HG03565 (cell line): Measurements from ENCODE around the gene RNF183.
"Not testable (repeated sequence)": the region's sequence is repeated elsewhere in the genome, so short reads cannot be mapped to it uniquely, and the experiment has no call there.

Source experiments
- ATAC-seq: cut with Tn5 transposase; IDR thresholded peaks from one replicate; pipeline ENCODE4 v1.9.1; 2021; ENCODE audit warnings: mild to moderate bottlenecking, moderate library complexity; ENCODE audit not compliant: unreplicated experiment

The RNF183 gene

DNA sequence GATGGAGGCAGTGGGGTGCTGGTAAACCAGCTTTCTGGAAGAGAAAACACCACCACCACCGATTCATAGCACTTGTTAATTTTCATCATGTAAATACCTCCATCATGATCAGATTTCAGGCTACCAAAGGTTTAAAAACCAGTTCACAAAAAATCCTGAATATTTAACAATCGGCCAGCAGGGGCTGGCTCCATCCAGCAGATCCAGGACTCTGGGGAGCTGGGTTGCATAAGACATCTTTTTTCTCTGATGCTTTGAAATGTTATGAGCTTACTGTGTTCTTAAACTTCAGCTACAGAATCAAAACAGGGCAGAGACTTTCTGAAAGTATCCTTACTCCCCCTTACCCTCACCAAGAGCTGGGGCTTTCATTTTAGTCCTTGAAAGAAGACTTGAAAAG lies 14.6 kb upstream of the RNF183 start:
- ATAC-seq, result no peak

DNA sequence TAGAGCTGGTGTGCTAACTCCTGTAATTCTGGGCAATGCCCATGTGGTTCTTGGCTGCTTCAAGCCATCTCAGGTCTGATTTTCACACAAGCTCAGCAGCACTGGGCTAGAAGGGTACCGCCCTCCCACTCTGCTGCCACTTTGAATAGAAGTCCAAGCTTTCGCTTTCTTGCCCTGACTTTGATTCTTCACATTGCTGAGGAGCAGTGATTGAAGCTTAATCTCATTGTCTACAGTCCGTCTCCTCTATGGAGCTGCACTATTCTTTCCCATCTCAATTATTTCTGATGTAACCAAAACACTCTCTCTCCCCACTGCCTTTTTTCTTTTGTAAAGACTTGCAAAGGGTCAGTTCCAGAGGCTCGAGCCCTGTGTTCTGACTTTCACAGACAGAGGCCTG lies 12.9 kb upstream of the RNF183 start:
- ATAC-seq, result no peak

DNA sequence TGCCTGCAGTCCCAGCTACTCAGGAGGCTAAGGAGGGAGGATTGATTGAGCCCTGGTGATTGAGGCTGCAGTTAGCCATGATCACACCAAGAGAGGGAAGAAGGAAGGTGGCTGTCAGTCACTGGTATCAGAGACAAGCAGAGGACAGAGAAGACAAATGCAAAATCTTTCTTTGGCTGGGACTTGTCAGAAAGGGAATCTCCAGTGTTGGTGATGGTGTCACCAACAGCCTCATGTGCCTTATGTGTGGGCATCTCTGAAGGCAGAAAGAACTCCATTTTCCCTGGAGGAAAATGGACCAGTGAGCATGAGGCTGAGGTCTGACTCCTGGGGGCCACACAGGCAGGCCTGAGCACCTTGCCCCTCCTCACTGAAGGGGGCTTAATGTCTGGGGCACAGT lies 12.1 kb upstream of the RNF183 start:
- ATAC-seq, result no peak

DNA sequence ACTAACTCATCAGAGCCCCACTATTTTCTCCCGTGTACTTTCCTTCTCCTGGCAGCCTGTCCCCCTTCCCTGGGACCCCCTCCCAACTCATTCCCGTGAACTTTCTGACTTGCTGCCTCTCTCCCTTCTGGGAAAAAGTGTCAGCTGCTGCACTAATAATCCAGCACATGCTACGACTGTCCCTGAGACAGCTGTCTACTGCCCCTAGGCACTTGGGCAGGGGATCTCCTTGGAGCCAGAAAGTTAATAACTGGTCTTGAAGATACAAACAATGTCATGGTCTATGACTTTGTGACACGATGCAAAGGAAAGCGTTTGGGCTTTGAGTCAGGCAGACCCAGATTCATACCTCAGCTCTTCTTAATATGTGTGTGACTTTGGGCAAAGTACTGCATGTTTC lies 10.1 kb upstream of the RNF183 start:
- ATAC-seq, result no peak

DNA sequence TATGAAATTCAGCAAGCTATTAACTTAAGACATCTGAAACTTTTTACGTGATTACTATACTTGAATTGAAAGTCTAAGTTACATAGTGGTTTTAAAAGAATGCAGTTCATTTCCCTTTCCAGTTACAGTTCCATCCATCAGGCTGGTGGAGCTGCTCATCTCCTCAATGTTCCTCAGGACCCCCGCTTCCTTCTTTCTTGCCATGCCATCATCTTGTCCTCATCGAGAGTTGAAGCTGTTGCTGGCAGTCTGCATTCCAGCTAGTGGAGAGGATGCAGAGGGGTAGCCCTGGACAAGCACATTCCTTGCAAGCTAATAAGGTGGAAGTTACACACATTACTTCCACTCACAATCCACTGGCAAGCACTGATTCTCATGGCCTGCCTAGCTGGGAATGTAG lies 8.8 kb upstream of the RNF183 start:
- ATAC-seq, result no peak

DNA sequence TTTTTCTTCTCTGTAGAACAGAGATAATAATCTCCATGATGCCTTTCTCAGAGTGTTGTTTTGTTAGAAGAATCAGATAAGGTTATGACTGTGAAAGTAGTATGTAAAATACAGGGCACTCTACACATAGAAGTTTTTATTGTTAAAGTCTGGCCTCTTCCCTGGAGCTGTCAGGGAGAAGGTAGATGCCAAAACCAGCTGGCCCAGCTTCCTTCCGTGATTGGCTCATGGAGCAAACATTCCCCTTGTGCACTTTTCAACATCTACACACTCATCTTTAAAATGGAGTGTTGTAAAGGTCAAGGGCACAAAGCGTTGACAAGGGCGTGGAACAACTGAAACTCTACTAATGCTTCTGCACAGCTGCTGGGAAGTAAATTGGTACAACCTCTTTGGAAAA lies 7.4 kb upstream of the RNF183 start:
- no peak for ATAC-seq

DNA sequence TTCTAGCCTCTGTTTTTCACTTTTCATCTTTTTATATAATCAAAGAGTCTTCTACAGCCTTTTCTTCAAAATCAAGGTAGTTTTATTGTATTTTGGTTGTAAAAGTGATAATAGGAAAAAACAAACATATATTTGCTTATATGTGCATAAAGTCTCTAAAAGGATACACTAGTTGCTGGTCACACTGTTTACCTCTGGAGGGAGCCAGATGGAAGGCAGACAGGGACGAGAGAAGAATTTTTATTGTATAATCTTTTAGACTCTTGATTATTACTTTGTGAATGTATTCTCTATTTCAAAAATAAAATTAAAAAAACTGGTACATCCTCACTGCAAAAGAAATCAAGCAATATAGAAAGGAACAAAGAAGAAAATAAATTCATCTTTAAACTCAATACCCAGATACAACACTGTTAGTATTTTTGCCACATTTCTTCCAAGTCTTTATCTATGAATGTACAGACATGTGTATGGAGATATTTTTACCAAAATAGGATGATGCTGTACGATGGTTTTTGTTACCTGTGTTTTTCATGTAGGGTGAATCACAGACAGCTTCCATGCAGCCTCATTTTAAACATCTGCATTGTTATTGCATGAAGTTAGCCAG lies 6.1 kb upstream of the RNF183 start:
- no peak for ATAC-seq

DNA sequence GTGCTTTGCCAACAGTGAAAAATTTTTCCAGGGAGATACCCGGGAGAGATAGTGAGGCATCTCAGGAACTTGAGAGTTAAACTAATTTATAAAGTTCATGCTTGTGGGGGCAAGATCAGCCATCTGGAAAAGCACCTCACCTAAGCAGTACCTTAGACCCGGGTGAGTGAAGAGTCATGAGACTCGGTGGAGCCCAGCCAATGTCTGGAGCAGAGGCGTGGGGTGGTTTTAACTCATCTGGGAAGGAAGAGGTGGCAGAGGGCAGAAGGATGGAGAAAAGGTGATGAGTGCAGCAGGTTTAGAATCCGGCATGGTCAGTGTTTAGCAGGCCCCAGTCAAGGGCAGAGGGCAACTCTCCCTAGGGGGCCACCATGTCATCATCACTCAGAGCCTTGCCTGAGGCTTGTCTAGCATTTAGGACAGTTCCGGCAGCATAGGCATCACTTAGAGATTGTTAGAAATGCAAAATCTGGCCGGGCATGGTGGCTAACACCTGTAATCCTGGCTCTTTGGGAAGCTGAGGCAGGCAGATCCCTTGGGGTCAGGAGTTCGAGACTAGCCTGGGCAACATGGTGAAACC lies 4.3 kb upstream of the RNF183 start:
- no peak for ATAC-seq

DNA sequence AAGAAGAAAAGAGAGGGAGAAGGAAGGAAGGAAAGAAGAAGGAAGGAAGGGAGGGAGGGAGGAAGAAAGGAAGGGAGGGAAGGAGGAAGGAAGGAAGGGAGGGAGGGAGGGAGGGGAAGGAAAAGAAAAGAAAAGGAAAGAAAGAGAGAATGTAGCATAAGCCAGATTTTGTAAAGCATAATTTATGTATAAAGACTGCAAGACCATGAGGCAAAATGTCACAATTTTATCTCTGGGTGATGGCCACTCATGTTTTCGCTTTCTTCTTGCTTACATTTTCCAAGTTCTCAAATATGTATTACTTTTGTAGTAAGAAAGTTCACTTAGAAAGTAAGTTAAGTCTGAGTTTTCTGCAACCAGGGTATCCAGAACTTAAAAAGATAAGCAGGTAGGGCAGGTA lies 3.4 kb upstream of the RNF183 start:
- no peak for ATAC-seq

DNA sequence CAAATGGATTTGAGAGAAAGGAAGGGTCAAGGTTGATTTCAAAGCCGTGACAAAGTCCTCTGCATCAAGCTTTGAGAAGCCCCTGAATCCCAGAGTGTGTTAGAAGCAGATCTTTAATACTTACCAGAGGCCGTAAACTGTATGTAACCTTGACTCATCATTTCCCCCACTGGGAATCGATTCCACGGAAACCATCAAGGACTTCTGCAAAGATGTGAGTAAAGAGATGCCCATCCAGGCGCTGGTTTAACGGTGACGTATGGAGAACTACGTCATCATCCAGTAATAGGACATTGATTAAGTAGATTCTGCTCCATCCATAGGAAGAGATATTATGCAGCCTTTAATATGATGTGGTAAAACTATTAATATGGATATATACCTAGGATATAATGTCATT lies 1.6 kb downstream of the RNF183 start:
- no peak for ATAC-seq

DNA sequence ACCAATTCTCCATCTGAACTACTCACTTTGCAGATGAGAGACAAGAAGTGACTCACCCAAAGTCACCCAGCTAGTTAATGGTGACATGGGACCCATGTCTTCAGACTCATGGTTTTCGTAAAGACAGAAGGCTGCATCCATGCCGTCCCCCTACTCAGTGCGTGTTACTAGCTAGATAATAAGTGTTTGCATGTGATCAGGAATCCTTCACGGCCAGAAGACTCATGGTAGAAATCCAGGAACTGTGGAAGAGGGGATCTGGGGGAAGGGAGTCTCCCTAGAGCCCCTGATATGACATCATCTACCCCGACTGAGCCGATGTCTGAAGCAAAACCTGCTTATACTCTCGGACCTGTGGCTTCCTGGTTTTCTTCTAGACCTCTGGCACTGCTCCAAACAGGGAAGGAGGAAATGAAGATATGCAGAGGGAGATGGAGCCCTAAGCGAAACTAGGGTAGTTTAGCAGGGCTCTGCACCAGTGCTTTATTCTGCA lies 3.3 kb downstream of the RNF183 start:
- no peak for ATAC-seq

DNA sequence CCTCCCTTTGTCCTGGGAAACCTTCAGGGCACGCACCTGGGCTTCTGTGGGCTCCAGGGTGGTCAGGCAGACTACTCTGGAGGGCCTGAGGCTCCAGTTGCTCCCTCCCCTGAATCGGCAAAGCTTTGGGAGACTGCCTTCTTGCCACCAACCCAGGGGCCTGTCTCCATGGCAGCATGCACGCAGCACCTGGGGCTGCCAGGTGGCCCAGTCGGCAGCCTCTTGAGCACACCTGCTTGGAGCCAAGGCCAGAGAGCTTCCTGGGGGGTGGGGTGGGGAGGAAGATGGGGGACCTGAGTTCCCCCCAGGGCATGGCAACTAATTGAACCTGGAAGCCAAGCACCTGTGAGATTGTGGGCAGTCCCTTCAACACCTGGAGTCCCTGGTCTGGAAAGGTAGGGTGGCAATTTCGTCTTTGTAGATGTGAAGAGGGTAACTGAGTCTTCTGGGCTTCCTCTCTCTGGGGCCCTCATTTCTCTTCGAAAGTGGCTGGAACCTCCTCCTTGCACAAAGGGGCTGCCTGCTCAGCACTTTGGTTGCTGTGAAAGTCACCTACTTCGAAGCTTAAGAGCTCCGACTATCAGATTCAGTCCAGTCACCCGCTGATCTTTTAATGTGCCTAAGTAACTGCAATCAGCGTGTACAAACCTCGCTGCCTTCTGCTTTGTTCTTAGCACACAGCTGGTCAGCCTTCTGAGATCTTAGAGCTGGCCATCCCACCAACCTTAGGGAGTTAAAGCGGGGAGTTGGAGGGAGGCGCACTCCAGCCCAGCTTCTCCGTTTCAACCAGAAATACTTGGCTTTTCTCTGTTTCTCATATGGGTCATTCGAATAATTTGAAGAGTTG lies 4.0 kb downstream of the RNF183 start:
- ATAC-seq, result no peak

DNA sequence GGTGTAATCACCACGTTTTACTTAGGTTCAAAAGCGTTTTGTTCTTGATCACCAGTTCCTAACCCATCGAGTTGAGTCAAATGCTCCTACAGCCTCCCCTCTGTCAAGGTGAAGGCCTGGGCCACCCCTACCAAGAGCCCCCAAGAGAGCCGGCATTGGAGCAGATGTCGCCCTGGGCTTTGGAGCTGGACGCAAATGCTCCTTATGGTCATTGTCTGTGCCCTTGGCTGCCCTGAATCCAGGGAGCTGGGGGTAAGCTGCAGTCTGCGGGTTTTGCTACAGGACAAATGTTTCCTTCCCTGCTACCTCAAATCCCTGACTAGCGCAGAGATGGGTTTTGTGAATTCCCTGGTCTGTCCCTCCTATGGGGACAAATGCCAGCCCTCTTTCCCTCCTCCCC lies 4.9 kb downstream of the RNF183 start:
- ATAC-seq, result no peak

DNA sequence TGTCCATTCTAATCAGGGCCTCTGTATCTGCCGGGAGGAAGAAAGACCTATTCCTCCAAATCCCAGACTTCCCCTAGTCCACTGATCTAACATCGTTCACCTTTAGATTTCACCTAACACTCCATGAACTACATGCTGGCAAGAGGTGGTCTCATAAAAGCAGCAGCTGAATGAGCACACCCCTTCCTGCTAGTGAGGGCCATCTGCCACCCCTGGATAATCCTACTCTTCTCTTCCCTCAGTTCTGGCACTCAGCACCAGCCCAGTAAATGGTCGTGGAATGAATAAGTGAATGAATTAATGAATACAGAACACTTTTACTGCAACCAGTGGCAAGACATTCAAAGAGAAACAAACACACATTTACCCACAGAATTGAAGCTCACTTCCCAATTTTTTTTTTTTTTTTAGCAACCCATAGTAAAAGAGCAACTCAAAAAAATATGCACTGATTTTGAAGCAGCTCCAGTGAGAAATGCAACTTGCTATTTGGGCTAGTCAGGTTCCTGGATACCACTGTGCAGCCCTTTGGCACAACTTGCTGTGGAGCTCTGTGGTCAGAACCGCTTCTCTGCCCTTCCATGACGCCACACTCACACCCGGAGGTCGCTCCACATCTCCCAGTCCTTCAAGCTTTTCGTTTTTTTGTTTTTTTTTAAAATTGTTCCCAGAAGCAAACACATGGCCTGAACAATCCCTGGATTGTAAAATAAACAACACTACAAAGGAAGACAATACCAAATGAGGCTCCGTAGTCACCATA lies 6.2 kb downstream of the RNF183 start:
- no peak for ATAC-seq

DNA sequence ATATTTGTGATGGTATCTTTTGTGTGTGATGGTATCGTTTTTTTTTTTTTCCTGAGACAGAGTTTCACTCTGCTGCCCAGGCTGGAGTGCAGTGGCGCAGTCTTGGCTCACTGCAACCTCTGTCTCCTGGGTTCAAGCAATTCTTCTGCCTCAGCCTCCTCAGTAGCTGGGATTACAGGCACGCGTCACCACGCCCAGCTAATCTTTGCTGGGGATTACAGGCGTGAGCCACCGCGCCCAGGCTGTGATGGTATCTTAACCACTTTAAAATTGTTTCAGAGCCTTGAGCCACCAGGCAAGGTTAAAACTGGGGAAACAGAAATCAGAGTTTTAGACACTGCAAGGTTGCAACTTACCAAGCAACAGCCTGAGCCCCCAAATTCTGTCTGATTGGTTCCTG lies 6.9 kb downstream of the RNF183 start:
- ATAC-seq, result not testable (repeated sequence)

DNA sequence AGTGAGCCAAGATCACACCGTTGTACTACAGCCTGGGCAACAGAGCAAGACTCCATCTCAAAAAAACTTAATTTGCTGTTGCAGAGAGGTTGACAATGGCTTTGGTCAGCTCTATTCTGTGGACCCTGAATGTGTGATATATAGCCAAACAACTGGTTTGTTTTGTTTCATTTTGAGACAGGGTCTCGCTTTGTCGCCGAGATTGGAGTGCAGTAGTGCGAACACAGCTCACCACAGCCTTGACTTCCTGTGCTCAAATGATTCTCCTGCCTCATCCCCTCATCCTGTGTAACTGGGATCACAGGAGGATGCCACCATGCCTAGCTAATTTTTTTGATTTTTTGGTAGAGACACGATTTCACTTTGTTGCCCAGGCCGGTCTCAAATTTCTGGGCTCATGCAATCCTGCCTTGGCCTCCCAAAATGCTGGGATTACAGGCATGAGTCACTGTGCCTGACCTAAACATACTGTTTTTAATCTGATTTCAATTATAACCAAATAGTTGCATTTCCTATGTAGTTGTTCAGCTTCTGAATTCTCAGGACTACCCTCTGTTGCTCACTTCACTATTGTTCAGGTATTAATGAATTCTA lies 9.8 kb downstream of the RNF183 start:
- ATAC-seq, result no peak

DNA sequence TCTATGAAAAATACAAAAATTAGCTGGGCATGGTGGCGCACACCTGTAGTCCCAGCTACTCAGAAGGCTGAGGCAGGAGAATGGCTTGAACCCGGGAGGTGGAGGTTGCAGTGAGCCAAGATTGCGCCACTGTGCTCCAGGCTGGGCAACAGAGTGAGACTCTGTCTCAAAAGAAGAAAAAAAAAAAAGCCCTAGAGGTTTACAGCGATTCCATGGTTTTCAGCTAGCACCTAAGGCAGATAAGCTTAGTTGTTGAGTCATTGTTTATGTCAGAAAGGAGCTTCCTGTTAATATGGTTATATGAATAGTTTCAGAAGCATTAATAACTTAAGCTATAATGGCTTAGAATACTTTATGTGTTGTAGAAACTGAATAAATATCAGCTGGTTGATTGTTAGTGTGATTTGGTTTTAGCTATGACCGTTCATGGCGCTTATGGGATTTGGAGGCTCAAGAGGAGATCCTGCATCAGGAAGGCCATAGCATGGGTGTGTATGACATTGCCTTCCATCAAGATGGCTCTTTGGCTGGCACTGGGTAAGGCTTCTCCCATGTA lies 13.0 kb downstream of the RNF183 start:
- no peak for ATAC-seq

DNA sequence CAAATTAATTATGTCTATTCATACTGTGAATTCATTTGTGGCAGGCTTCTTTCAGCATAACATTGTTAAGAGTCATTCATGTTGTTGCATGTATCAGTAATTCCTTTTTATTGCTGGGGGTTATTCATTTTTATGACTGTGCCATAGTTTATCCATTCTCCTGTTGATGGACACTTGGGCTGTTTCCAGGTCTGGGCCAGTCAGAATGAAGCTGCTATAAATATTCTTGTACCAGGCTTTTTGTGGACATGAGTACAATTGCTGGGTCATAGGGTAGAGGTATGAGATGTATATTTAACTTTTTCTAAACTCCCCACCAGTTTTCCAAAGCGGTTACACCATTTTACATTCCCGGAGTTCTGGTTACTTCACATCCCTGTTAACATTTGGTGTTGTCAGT lies 14.1 kb downstream of the RNF183 start:
- no peak for ATAC-seq

DNA sequence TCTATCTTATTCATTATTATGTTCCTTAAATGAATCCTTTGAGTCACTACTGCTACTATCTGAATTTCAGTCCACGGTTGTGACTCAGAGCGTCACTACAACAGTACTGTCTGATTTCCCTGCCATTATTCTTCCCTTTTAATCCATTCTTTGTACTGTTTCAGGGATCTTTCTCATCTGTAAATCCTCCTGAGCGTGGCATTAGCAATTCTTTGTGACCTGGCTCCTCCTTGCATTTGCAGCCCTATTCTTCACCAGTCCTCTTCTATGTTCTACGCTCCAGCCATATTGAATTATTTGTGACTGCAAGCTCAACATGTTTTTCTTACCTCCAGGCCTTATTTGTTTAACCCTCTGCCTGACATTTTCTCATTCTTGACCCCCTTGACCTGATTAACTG lies 21.8 kb downstream of the RNF183 start:
- ATAC-seq, result no peak

DNA sequence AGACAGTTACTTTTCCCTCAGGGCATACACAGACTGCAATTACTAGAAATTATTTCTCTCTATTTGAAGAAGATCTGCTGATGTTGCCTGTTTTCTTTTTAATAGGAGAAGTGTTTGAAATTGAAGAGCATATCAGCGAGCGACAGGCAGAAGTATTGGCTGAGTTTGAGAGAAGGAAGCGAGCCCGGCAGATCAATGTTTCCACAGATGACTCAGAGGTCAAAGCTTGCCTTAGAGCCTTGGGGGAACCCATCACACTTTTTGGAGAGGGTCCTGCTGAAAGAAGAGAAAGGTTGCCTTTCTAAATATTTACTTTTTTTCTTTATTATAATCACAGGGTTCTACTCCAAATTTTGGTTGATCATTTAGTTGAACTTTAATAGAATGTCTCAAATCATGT lies 24.3 kb downstream of the RNF183 start:
- no peak for ATAC-seq
